GM19455 (cell line): ENCODE measurements around the gene SEPHS1.
"Not testable (repeated sequence)": the region's sequence is repeated elsewhere in the genome, so short reads cannot be mapped to it uniquely, and the experiment has no call there.

Experiments
- ATAC-seq: cut with Tn5 transposase; IDR thresholded peaks from one replicate; pipeline ENCODE4 v1.9.1; 2021; ENCODE audit not compliant: unreplicated experiment

SEPHS1 gene

DNA sequence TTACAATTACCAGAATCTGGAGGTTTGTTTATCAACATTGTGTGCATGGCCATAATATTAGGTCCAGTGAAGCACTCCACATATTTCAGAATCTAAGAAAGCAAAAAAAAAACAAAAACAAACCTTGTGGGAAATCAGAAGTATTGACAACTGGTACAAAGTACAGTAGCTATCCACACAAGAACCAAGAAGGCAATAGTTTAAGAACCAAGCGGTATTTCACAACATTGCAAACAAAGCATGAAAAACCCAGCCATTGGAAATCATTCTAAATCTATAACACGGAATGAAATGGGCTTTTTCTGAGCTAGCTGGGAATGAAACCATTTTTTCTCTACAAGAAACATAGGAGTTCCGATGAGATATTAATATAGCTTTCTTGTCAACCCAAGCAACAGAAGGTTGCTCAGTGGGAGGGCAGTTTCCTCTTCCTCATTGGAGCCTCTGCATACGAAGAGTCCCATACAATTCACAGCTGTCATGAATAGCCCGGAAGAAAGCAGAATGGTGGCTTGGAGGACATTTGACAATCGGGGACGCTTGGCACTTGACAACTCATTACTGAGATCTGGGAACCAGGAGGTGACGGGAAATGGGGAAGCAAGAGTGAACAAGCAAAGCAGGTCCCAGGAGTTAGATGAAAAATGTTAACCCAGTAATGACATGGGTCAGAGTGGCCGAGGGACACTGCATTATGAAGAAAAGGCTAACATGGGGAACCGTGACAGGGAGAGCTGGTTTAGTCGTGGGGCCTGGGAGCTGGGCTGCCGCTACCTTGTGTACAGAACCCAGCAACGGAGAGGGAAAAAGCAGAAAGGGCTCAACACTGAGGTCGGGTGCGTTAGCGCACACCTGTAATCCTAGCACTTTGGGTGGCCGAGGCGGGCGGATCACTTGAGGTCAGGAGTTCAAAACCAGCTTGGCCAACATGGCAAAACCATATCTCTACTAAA is 56.0 kb downstream of the SEPHS1 start:
- ATAC-seq, result no peak

DNA sequence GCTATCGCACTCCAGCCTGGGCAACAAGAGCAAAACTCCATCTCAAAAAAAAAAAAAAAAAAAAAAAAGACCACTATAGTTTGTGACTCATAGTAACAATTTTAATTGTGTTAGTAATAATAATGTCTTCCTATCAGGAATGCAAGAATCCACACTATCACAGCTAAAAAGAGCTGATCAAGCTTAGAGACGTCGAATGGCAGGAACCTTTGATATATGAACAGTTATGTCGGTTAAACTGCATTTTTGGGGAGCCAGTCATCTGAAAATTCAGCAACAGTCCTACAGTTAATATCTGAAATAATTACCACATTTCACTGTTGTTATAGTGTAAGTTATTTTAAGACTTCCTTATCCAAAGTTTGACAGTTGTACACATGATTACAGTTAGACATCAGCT is 57.0 kb downstream of the SEPHS1 start:
- ATAC-seq, result no peak

DNA sequence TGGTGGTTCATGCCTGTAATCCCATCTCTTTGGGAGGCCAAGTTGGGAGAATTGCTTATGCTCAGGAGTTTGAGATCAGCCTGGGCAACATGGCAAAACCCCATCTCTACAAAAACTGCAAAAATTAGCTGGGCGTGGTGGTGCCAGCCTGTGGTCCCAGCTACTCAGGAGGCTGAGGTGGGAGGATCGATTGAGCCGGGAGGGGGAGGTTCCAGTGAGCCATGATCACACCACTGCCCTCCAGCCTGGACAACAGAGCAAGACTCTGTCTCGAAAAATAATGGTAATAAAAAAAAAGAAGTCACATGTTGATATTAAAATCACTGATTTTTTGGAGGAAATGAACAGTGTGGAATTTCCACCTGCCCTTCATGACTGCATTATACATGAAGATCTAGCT is 64.0 kb downstream of the SEPHS1 start:
- ATAC-seq, result no peak

DNA sequence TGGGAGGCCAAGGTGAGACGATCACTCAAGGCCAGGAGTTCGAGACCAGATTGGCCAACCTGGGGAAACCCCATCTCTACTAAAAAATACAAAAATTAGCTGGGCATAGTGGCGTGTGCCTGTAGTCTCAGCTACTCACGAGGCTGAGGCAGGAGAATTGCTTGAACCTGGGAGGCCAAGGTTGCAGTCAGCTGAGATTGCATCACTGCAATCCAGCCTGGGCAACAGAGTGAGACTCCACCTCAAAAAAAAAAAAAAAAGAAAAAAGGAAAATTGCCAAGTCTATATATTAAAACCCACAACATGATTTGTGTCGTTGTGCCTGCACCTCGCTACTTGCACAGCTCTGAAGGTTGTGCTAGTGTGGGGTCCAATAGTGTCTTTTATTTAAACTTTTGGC is 65.7 kb downstream of the SEPHS1 start:
- ATAC-seq, result not testable (repeated sequence)

DNA sequence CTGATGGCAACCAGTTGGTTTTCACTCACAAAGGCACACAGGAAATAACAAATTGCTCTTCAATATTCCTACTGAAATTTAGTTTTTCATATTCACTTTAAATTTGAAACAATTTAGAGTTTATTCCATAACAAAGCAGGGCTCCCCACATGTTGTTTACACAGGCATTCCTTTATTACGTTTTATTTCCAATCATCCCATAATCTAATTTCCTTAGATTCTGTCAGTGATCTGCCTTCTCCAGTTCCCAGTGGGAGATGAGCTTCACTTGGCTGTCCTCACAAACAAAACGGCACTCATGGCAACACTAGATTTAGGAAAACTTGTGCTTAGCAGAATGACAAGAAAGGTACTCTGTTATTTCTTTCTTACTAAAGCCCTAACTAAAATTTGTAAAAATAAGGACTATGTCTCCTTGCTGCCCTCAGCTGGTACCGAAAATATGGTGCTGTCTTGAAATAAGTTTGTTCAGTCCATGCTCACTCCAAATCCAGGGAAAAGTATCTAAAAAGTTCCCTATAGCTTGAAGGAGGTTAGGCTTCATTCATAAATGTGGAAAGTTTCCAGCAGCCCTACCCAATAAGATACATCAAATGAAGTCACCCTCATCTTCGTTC is 71.2 kb downstream of the SEPHS1 start:
- no peak for ATAC-seq

DNA sequence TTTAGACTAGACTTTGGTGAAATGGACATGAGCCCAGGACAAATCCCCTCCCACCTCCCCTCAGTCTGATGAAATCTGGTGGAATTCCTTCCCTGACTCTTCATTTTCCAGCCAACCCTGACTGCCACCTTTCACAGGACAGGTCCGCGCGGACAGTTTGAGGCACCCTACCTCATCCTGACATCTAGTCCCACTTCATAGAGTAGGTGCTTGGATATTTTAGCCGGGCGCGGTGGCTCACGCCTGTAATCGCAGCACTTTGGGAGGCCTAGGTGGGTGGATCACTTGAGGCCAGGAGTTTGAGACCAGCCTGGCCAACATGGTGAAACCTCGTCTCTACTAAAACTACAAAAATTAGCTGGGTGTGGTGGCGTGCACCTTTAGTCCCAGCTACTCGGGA is 71.9 kb downstream of the SEPHS1 start:
- ATAC-seq, result not testable (repeated sequence)

DNA sequence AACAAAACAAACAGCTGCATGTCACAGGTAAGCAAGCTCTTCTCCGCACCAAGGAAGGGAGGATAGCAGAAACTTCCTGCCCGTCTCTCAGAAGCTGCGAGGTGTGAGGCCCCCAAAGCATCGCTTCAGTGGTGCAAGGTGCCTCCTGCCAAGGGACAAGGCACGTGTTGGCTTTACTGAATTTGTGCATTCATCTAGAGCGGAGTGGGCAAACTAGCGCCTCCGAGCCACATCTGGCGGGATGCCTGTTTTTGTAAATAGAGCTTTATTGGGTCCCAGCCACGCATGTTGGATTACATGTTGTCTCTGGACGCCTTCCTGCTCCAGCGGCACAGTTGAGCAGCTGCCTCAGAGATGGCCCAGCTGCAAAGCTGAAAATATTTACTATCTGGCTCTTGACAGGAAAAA is 75.9 kb downstream of the SEPHS1 start:
- ATAC-seq, result peak; percentile 59

DNA sequence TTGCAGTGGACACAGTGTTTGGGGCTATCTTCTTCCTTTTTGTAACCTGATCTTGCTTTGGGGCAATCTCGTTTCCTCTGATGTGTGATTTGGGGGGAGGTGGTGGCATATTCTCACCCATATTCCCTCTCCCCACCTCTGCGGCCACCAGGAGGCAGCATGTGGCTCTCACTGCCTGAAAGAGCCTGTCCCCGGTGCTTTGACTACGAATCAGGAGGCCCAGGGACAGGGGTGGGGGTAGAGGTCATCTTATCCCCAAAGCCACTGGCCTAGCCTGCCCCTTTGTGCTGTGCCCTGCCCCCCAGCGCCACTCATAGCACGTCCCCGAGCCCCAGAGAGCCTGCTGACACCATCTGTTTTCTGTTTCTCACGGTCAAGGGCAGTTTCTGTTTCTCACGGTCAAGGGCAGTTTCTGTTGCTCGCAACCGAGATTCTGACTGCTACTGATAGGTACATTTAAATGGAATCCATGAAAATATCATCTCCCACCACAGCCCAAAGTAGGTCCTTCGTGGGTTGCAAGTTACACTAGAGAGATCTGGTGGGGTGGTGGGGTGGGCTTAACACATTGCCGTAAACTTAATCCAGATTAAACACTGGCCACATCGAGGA is 76.4 kb downstream of the SEPHS1 start:
- peak; percentile 86 for ATAC-seq

DNA sequence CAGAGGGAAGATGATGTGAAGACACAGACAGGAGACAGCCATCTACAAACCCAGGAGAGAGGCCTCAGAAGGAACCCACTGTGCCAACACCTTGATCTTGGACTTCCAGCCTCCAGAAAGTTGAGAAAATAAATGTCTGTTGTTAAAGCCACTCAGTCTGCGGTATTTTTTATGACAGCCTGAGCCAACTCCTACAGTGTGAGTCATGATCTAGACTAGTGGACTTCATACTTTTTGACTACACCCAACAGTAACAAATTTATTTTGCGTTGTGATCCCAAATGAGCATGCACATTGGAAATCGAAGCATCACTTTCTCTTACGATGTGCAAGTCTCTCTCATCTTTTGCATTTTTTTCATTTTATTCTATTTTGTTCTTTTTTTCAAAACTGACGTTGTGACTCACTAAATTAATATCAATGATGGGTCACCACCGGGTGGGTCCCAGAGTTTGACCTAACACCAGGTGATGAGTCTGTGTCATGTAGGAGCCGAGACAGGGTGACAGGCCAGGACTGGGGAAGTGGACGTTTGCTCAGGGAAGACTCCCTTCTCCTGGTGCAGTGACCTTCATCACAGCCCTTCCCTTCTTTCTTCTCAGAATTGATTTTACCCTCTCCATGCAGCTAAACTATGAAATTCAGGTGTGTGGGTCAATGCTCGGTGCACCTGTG is 77.1 kb downstream of the SEPHS1 start:
- no peak for ATAC-seq

DNA sequence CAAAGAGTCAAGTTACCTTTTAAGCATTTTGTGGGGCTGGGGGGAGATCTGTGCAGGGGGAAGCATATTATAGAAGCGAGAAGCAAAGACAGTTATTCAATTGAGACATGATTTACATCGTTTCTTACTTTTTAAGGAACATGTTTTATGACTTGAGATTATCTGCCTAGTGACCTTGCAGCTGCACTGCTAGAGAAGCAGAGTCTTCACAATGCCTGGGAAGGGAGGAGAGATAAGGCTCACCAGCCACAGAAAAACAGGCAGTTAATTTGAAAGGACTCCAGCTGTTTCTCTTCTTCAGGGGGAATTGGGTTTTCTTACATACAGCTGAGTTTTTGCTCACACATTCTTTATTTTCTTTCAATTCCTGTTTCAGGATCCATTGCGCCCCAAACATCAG is 79.3 kb downstream of the SEPHS1 start:
- ATAC-seq, result no peak

DNA sequence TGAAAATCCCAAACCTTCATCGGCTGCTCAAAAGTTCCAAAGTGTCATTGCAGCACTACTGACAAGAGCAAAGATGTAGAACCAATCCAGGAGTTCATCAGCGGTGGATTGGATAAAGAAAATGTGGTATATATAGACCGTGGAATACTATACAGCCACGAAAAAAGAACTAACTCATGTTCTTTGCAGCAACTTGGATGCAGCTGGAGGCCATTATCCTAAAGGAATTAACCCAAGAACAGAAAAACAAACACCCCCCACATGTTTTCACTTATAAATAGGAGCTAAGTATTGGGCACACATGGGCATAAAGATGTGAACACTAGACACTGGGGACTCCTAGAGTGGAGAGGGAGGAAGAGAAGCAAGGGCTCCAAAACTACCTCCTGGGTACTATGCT is 79.8 kb downstream of the SEPHS1 start:
- ATAC-seq, result no peak
